HEK293 (cell line): ENCODE measurements around the gene MRPL3.

Source experiments
- KLF7 ChIP-seq: fragments of 450-650 bp; formaldehyde crosslinking; IDR thresholded peaks from 2 replicates; pipeline ENCODE4 v1.5.1; 2016; ENCODE audit warnings: missing biosample characterization, missing genetic modification characterization, borderline replicate concordance
- ZEB2 ChIP-seq: fragments of 450-650 bp; formaldehyde crosslinking; IDR thresholded peaks from 2 replicates; pipeline ENCODE4 v1.5.1; 2016; ENCODE audit warnings: missing biosample characterization, missing genetic modification characterization
- ZNF274 ChIP-seq, 2 experiments: fragments of 200-500 bp in 1 of 2; fragments of 450-650 bp in 1 of 2; sonication (Bioruptor generic) in 1 of 2; formaldehyde crosslinking in 1 of 2; IDR thresholded peaks; 2 replicates each; pipeline versions ENCODE4 v1.5.1 to v1.6.1; 2014 to 2016; ENCODE audit warnings: borderline replicate concordance in 1 of 2, inconsistent platforms in 1 of 2, low read length in 1 of 2, missing biosample characterization in 1 of 2, missing genetic modification characterization in 1 of 2
- ZNF350 ChIP-seq: fragments of 450-650 bp; formaldehyde crosslinking; IDR thresholded peaks from 2 replicates; pipeline ENCODE4 v1.5.0; 2017; ENCODE audit warnings: missing biosample characterization, mild to moderate bottlenecking, missing genetic modification characterization
- TF ChIP-seq, protein P1 (sequence below): fragments of 450-650 bp; formaldehyde crosslinking; IDR thresholded peaks from 2 replicates; pipeline ENCODE4 v1.5.1; 2016; ENCODE audit warnings: missing biosample characterization, missing genetic modification characterization
- TF ChIP-seq, protein P2 (sequence below): fragments of 450-650 bp; formaldehyde crosslinking; IDR thresholded peaks from 2 replicates; pipeline ENCODE4 v1.5.1; 2016; ENCODE audit warnings: missing biosample characterization, missing genetic modification characterization
- TF ChIP-seq, protein P3 (sequence below): fragments of 450-650 bp; formaldehyde crosslinking; IDR thresholded peaks from 2 replicates; pipeline ENCODE4 v1.5.1; 2016; ENCODE audit warnings: missing biosample characterization, missing genetic modification characterization
- TF ChIP-seq, protein P4 (sequence below): fragments of 450-650 bp; formaldehyde crosslinking; IDR thresholded peaks from 2 replicates; pipeline ENCODE4 v1.5.1; 2016; ENCODE audit warnings: missing biosample characterization, missing genetic modification characterization
- TF ChIP-seq, protein P5 (sequence below): fragments of 450-650 bp; formaldehyde crosslinking; IDR thresholded peaks from 2 replicates; pipeline ENCODE4 v1.5.1; 2016; ENCODE audit warnings: missing biosample characterization, missing genetic modification characterization
- TF ChIP-seq, protein P6 (sequence below): fragments of 450-650 bp; formaldehyde crosslinking; IDR thresholded peaks from 2 replicates; pipeline ENCODE4 v1.5.1; 2016; ENCODE audit warnings: missing biosample characterization, missing genetic modification characterization
- TF ChIP-seq, protein P7 (sequence below): fragments of 450-650 bp; formaldehyde crosslinking; IDR thresholded peaks from 2 replicates; pipeline ENCODE4 v1.5.1; 2017; ENCODE audit warnings: missing biosample characterization, mild to moderate bottlenecking, missing genetic modification characterization, moderate library complexity
- TF ChIP-seq, protein P8 (sequence below): fragments of 450-650 bp; formaldehyde crosslinking; IDR thresholded peaks from 2 replicates; pipeline ENCODE4 v1.5.1; 2016; ENCODE audit warnings: missing biosample characterization, missing genetic modification characterization

DNA sequence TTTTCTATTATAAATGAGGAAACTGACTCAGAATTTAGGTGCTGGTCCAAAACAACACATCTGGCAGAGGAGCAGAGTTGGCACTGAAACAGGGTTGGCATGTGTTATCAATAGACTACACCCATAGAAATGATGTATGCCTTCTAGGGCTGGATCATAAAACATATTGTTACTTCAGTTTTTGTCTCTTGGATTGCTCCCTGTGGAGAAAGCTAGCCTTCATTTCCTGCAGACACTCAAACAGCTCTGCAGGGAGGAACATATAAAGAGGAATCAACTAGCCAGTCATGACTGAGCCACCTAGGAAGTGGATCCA is 507 bp upstream of the MRPL3 start:
- TF ChIP-seq ZEB2: no peak
- TF ChIP-seq, protein P1, sequence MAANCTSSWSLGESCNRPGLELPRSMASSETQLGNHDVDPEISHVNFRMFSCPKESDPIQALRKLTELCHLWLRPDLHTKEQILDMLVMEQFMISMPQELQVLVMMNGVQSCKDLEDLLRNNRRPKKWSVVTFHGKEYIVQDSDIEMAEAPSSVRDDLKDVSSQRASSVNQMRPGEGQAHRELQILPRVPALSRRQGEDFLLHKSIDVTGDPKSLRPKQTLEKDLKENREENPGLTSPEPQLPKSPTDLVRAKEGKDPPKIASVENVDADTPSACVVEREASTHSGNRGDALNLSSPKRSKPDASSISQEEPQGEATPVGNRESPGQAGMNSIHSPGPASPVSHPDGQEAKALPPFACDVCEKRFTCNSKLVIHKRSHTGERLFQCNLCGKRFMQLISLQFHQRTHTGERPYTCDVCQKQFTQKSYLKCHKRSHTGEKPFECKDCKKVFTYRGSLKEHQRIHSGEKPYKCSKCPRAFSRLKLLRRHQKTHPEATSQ (tag by site-specific recombination): no peak
- TF ChIP-seq, protein P2, sequence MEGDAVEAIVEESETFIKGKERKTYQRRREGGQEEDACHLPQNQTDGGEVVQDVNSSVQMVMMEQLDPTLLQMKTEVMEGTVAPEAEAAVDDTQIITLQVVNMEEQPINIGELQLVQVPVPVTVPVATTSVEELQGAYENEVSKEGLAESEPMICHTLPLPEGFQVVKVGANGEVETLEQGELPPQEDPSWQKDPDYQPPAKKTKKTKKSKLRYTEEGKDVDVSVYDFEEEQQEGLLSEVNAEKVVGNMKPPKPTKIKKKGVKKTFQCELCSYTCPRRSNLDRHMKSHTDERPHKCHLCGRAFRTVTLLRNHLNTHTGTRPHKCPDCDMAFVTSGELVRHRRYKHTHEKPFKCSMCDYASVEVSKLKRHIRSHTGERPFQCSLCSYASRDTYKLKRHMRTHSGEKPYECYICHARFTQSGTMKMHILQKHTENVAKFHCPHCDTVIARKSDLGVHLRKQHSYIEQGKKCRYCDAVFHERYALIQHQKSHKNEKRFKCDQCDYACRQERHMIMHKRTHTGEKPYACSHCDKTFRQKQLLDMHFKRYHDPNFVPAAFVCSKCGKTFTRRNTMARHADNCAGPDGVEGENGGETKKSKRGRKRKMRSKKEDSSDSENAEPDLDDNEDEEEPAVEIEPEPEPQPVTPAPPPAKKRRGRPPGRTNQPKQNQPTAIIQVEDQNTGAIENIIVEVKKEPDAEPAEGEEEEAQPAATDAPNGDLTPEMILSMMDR (tag by site-specific recombination): no peak
- TF ChIP-seq, protein P3, sequence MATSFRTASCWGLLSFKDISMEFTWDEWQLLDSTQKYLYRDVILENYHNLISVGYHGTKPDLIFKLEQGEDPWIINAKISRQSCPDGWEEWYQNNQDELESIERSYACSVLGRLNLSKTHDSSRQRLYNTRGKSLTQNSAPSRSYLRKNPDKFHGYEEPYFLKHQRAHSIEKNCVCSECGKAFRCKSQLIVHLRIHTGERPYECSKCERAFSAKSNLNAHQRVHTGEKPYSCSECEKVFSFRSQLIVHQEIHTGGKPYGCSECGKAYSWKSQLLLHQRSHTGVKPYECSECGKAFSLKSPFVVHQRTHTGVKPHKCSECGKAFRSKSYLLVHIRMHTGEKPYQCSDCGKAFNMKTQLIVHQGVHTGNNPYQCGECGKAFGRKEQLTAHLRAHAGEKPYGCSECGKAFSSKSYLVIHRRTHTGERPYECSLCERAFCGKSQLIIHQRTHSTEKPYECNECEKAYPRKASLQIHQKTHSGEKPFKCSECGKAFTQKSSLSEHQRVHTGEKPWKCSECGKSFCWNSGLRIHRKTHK (tag by site-specific recombination): no peak
- no peak for TF ChIP-seq KLF7 (tag by site-specific recombination)
- TF ChIP-seq, protein P4, sequence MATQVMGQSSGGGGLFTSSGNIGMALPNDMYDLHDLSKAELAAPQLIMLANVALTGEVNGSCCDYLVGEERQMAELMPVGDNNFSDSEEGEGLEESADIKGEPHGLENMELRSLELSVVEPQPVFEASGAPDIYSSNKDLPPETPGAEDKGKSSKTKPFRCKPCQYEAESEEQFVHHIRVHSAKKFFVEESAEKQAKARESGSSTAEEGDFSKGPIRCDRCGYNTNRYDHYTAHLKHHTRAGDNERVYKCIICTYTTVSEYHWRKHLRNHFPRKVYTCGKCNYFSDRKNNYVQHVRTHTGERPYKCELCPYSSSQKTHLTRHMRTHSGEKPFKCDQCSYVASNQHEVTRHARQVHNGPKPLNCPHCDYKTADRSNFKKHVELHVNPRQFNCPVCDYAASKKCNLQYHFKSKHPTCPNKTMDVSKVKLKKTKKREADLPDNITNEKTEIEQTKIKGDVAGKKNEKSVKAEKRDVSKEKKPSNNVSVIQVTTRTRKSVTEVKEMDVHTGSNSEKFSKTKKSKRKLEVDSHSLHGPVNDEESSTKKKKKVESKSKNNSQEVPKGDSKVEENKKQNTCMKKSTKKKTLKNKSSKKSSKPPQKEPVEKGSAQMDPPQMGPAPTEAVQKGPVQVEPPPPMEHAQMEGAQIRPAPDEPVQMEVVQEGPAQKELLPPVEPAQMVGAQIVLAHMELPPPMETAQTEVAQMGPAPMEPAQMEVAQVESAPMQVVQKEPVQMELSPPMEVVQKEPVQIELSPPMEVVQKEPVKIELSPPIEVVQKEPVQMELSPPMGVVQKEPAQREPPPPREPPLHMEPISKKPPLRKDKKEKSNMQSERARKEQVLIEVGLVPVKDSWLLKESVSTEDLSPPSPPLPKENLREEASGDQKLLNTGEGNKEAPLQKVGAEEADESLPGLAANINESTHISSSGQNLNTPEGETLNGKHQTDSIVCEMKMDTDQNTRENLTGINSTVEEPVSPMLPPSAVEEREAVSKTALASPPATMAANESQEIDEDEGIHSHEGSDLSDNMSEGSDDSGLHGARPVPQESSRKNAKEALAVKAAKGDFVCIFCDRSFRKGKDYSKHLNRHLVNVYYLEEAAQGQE (tag by site-specific recombination): no peak
- no peak for TF ChIP-seq ZNF350
- TF ChIP-seq, protein P5, sequence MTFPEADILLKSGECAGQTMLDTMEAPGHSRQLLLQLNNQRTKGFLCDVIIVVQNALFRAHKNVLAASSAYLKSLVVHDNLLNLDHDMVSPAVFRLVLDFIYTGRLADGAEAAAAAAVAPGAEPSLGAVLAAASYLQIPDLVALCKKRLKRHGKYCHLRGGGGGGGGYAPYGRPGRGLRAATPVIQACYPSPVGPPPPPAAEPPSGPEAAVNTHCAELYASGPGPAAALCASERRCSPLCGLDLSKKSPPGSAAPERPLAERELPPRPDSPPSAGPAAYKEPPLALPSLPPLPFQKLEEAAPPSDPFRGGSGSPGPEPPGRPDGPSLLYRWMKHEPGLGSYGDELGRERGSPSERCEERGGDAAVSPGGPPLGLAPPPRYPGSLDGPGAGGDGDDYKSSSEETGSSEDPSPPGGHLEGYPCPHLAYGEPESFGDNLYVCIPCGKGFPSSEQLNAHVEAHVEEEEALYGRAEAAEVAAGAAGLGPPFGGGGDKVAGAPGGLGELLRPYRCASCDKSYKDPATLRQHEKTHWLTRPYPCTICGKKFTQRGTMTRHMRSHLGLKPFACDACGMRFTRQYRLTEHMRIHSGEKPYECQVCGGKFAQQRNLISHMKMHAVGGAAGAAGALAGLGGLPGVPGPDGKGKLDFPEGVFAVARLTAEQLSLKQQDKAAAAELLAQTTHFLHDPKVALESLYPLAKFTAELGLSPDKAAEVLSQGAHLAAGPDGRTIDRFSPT (tag by site-specific recombination): no peak
- TF ChIP-seq, protein P6, sequence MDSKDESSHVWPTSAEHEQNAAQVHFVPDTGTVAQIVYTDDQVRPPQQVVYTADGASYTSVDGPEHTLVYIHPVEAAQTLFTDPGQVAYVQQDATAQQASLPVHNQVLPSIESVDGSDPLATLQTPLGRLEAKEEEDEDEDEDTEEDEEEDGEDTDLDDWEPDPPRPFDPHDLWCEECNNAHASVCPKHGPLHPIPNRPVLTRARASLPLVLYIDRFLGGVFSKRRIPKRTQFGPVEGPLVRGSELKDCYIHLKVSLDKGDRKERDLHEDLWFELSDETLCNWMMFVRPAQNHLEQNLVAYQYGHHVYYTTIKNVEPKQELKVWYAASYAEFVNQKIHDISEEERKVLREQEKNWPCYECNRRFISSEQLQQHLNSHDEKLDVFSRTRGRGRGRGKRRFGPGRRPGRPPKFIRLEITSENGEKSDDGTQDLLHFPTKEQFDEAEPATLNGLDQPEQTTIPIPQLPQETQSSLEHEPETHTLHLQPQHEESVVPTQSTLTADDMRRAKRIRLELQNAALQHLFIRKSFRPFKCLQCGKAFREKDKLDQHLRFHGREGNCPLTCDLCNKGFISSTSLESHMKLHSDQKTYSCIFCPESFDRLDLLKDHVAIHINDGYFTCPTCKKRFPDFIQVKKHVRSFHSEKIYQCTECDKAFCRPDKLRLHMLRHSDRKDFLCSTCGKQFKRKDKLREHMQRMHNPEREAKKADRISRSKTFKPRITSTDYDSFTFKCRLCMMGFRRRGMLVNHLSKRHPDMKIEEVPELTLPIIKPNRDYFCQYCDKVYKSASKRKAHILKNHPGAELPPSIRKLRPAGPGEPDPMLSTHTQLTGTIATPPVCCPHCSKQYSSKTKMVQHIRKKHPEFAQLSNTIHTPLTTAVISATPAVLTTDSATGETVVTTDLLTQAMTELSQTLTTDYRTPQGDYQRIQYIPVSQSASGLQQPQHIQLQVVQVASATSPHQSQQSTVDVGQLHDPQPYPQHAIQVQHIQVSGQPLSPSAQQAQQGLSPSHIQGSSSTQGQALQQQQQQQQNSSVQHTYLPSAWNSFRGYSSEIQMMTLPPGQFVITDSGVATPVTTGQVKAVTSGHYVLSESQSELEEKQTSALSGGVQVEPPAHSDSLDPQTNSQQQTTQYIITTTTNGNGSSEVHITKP (tag by site-specific recombination): no peak
- TF ChIP-seq, protein P7, sequence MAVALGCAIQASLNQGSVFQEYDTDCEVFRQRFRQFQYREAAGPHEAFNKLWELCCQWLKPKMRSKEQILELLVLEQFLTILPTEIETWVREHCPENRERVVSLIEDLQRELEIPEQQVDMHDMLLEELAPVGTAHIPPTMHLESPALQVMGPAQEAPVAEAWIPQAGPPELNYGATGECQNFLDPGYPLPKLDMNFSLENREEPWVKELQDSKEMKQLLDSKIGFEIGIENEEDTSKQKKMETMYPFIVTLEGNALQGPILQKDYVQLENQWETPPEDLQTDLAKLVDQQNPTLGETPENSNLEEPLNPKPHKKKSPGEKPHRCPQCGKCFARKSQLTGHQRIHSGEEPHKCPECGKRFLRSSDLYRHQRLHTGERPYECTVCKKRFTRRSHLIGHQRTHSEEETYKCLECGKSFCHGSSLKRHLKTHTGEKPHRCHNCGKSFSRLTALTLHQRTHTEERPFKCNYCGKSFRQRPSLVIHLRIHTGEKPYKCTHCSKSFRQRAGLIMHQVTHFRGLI: no peak
- no peak for TF ChIP-seq ZNF274 (IDR thresholded peaks at IDR 0.05; ENCODE audit: low read length)
- TF ChIP-seq ZNF274 (tag by site-specific recombination; IDR thresholded peaks at IDR 0.05; ENCODE audit: borderline replicate concordance): no peak
- TF ChIP-seq, protein P8, sequence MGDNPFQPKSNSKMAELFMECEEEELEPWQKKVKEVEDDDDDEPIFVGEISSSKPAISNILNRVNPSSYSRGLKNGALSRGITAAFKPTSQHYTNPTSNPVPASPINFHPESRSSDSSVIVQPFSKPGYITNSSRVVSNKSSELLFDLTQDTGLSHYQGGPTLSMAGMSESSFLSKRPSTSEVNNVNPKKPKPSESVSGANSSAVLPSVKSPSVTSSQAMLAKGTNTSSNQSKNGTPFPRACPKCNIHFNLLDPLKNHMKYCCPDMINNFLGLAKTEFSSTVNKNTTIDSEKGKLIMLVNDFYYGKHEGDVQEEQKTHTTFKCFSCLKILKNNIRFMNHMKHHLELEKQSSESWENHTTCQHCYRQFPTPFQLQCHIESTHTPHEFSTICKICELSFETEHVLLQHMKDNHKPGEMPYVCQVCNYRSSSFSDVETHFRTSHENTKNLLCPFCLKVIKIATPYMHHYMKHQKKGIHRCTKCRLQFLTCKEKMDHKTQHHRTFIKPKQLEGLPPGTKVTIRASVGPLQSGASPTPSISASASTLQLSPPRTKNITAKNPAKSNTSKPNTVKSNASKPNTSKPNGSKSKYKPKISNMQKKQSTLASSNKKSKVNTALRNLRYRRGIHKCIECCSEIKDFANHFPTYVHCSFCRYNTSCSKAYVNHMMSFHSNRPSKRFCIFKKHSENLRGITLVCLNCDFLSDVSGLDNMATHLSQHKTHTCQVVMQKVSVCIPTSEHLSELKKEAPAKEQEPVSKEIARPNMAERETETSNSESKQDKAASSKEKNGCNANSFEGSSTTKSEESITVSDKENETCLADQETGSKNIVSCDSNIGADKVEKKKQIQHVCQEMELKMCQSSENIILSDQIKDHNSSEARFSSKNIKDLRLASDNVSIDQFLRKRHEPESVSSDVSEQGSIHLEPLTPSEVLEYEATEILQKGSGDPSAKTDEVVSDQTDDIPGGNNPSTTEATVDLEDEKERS (tag by site-specific recombination): no peak
